ENCODE data around the gene ZBTB16.

Gene ZBTB16

DNA sequence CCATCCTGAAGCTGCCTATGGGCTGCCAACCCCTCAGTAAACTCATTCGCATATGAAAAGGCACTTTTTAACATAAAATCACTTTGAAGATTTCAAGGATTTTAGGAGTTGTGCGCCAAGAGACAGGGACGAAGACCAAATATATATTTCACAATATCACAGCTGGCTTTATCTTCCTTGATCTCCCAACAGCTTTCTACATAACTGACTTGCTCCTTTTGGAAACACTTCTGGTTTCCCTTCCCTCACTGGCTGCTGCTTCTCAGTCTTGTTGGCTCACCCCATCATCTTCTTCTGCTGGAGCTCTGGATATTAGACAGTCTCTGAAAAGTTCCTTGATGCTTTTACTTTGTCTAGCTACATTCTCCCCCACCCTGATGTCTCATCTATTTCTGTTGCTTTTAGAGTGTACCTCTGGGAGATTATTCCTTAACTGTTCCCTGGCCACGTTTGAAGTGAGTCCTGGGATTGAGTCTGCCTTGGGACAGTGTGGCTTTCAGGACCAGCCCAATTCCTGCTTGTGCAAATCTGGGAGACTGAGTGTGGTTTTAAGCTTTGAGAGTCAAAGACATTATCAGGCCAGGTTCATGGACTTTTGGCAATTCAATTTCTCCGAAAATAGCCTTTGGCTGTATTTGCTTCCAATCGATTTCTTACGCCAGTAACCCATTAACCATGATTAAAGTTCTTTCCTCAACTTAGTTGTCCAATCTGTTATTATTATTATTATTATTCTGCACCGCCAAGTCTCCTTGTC is 205.8 kb downstream of the ZBTB16 start:
- no peak for DNase-seq

DNA sequence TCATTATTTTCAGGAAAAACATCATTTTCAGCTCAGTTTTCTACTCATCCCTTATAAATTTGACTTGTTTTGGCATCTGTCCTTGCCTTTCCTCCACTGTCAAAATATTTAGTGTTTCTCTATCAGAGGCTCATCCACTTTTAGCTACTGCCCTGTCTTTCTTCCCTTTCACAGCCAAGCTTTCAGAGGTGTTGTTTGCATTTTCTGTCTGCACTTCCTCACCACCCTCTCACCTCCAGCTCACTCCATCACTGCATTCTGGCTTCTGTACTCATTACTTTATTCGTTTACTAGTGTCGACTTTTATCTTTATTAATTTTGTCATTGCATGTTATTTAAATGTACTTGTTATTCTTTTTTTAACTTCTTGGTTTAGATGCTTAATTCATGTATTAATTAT is 210.0 kb downstream of the ZBTB16 start:
- DNase-seq, result no peak

DNA sequence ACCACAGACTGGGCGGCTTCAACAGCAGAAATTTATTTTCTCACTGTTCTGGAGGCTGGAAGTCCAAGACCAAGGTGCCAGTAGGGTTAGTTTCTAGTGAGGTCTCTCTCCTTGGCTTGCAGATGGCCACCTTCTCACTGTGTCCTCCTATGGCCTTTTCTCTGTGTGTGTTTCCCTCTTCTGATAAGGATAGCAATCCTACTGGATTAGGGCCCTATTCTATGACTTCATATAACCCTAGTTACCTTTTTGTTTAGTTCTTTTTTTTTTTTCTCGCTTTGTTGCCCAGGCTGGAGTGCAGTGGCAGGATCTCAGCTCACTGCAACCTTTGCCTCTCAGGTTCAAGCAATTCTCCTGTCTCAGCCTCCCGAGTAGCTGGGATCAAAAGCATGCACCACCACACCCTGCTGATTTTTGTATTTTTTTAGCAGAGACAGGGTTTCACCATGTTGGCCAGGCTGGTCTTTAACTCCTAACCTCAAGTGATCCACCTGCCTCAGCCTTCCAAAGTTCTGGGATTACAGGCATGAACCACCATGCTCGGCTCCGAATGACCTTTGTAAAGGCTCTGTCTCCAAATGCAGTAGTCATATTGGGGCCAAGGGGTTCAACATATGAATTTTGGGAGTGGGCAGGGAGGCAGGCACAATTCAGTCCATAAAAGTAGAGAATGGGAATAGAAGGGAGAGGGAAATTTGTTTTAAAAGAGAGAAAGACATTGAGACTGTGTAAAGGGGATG is 211.2 kb downstream of the ZBTB16 start:
- no peak for DNase-seq

DNA sequence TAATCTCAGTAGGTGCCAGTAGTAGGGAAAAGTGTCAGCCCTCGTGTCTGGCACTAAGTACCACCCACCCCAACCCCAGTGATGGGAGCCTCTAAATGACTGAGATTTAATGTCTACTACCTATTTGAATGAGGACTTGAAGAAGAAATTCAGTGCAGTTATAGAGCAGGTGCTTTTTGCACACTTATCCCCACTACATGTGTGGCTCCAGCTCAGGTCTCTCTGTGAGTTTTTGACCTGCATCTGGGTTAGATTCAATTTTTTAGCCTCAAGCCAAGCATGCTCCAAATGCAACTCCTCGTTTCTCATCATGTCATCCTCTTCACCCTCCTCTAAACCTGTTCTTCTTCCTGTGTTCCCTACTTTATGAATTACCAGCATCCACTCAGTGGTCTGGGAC is 211.8 kb downstream of the ZBTB16 start:
- DNase-seq, result no peak

DNA sequence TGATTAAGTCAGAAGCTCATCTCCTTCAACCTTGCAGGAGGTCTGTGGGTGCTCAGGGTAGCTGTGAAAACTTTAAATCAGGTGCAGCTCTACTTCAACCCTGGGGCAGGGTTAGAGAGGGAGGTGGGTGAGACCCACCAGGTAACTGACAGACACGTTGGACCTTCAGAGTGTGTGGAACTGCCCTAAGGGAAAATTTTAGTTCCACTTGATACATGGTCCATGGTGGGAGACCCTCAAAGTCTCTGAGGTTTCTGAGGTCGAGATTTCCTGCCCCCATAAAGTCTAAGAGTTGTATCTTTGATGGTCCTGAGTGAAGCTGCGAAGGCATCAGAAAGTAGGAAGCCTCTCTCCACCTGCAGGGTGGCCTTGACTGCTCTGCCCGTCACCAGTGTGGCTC is 212.8 kb downstream of the ZBTB16 start:
- DNase-seq, result no peak

DNA sequence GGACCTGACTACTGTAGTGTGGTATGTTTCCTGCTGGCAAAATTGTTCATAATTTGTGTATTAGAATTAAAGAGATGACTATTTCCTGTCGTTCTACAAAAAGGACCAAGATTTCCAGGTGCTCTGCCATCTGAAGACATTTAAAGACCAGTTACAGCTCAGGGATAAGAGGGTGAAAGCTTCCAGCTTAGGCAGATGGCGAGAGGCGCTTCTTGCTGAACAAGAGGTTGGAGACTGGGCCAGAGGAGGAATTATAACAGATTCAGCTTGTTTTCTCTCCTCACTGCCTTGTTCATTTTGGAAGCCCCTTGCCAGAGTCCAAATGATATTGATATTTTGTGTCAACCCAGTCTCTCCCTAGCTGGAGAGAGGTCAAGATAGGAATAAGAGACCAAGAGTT is 213.6 kb downstream of the ZBTB16 start:
- DNase-seq, result no peak

DNA sequence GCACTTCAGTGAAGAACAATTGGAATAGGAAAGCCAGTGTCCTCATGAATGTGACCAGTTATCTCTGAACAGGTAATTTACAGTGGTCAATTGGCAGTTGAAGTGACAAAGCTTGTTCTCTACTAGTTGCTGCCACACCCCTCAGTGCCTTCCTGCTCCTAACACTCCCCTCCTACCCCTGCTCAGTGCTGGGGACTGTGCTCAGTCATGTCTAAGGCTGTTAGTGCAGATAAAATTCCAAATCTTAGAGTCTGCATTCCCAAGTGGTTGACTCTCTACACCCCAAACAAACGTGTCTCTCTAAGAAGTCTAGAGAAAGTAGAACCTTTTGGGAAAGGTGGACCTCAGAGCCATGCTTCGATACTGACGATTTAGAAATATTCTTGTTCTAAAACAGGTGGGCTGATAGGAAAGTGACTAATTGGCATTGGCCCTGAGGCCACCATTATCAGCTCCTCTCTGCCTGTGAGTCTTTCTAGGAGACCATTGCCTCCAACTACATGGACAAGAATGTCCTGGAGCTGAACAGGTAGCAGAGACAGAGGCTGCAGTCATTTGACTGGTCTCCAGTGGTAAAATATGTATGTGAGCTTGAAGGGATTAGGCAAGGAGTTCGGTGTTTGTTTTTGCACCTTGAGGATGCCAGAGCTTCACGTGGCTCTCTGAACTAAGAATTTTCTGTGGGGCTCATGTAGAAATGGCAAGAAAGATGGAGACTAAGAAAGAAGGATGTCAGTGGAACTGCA is 214.6 kb downstream of the ZBTB16 start:
- no peak for DNase-seq

DNA sequence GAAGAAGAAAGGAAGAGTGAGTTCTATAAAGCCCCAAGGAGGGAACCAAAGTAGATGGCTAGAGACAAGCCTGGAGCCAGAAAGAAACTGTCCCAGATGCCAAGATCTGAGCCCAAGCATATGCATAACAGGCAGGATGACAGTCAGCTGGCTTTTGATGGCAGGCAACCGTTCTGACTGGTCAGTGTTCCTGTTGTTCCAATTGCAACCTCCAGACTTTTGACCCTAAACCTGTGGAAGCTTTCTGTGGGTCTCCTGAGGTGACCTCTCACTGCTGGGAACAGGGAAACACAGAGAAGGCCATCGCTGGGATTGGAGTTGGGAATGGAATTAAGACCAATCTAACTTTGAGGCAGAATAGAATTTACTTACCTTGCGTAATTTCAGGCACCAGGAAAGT is 215.1 kb downstream of the ZBTB16 start:
- no peak for DNase-seq

DNA sequence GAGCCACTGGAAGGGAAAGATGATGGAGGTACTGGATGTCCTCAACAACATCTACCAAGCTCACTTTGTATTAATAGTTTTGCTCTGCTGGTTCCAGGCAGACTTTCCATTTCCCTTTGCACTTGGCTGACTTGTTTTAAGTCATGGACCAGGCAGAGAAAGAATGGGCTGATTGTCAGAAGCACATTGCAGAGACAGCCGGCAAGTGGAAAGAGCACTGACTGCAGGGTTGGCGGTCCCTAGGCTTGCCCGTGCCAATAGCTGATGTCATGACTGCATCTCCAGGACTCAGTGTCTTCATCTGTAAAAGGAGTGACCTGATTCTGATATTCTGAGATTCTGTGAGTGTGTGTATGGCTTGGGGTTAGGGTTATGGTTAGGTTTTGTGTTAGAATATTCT is 215.8 kb downstream of the ZBTB16 start:
- no peak for DNase-seq

DNA sequence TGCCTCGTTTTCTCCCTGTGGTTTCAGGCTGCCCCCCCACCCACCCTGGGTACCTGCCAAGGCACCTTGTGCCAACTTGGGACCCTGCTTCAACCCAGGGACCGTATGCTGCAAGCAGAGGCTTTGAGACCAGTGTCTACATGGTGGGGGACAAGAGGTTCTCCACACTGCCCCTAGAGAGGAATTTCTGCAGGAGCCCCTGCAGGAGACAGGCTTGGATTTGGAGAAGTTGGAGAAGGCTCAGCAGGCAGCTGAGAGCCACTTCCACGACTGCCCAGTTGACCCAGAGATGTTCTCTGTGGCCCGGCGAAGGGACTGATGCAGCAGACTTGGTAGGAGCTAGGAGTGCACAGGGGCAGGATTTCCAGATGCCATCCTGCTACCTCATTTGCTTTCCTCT is 216.6 kb downstream of the ZBTB16 start:
- no peak for DNase-seq

DNA sequence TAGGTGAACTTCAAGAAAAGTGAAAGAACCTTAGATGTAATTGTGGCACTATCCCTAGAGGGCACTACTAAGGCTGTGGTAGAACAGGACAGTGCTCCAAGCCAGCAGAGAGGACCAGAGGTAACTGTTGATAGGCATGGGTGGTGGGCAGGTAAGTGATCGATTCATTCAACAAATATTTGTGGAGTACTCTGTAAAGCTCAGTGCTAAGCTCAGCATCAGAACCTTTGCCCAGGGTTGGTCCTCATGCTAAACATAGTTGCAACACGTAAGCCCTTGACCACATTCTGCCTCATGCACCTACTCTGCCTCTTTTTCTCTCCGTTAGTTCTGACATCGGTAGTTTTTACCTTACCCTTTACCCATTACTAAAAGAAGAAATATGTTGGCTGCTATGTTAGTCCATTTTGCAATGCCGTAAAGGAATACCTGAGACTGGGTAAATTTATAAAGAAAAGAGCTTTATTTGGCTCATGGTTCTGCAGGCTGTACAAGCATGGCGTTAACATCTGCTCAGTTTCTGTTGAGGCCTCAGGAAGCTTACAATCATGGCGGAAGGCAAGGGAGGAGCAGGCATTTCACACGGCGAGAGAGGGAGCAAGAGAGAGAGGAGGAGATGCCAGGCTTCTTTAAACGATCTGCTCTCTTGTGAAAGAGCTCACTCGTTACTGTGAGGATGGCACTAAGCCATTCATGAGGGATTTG is 218.3 kb downstream of the ZBTB16 start:
- DNase-seq, result no peak

DNA sequence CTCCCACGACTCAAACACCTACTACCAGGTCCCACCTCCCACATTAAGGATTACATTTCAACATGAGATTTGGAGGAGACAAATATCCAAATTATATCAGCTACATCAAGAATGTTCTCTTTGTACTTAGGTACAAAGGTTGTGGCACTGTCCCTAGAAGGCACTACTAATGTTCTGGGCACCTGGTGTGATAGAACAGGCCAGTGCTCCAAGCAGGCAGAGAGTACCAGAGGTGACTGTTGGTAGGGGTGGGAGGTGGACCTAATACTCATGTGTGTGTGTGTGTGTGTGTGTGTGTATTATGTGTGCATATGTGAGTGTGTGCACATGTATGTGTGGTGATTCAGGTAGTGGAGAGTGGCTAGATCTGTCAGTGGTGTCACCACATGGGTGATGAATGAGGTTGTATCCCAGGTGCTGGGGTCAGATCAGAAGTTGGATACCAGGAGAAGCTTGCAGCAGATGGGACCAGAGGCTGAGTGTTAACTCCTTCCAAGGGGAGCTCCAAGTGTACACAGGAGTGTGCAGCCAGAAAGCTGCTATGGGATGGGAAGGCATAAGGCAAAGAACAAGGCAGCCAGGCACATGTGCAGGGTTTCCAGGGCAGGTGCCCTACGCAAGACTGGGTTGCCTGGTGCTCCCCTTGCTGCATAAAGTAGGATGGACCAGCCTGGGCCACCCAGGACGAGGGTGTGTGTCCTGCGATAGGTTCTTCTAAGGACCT is 219.0 kb downstream of the ZBTB16 start:
- no peak for DNase-seq

DNA sequence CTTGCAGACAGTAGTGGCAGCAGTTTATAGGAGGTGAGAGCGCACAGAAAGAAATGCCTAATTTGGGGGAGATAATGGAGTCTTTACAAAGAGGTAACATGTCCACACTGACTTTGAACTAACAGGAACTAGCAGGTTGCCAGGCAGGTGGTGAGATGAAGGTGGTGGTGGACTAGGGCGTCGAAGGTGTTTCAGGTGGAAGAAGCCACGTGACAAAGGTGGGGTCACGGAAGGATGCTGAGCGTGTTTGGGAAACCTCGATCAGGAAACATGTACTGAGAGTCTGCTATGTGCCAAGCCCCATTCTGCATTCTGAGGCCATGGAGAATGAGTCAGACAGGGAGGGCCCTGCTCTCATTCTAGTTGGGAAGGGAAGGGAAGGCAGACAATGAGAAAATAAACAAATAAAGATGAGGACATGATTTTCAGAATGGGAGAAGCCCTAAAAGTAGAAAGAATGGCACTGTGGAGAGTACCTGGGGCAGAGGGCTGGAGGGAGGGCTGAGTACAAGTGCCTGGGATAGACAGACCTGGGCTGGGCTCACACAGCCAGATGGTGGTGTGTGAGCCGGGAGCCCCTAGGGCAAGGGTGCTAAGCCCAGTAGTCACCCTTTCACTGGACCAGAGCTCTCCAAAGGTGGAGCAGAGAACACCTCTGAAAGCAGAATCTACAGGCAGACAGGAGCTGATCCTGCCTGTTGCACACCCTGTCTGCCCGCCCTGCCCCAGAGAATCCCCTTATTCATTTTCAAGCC is 220.5 kb downstream of the ZBTB16 start:
- DNase-seq, result no peak

DNA sequence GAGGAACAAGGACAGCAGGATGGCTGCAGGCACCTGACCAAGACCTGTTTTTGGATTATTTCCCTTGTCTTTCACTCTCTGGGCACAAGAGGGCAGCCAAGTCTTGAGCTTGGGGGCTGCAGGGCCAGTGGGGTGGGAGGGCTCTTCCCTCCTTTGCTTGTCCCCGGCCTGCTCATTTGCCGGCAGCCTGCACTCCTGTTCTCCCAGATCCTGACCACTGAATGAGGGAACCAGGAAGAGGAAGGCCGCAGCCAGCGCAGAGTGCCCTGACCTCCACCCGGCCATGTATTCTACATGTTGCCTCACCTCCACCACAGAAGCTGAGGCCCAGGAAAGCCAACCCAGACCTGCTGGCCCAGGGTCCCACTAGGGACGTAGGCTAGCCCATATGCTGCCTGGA is 221.2 kb downstream of the ZBTB16 start:
- DNase-seq, result peak in 3 of 4 experiments; percentile 22 to 37 (median 31)

DNA sequence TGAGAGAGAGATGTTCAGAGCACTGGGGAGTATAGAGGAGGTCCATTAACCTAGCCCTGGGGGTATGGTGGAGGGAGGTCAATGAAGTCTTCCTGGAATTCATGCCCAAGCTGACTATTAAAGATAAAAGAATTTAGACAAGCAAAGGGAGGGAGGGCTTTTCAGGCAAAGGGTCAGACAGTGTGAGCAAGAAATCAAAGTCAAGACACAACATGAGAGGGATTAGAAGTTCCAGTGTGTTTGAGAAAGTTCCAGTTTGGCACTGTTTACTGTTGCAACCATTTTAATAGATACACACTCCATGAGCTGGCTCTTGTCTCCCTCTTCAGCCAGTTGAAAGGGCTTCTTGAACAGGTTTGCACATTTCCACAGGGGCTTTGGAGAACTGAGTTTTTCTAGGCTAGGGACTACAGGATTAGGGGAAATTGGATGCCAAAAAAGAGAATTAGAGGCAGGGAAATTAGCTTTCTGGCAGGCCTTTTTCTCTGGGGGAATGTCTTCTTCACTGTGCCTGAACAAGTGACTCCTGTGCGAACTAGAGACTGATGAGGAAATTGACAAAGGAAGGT is 222.0 kb downstream of the ZBTB16 start:
- DNase-seq, result no peak

DNA sequence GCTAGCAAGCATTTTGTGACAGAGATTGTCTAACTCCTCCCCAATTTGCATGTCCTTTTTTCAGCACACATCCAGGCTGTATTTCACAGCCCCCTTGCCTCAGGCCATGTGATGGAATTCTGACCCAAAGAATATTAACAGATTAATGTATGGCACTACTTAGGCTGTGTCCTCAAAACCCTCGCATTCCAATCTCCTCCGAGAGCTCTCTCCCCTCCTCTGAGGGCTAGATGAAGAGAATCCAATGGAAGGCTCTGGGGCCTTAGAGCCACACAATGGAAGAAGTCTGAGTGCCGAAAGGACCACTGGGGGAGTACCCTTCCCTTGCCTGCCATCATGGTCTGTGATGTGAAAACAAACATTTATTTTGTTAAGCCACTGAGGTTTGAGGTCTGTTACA is 223.0 kb downstream of the ZBTB16 start:
- no peak for DNase-seq

DNA sequence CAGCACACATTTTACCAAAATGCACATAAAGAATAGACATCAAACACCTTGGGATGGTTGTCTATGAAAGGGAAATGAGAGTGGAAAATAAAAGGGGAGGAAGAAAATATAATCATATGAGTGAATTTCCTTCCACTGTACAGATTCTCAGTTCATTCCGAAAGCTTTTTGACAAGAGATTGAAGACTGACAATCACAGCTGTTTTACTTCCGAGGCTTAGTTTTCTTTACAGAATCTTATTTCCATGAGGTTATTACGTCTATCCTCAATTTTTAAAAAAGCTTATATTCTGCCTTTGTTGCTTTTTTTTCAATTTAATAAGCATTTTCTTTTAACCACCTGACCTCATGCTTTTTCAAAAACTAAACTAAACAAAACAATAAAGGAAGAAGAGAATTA is 223.9 kb downstream of the ZBTB16 start:
- no peak for DNase-seq

DNA sequence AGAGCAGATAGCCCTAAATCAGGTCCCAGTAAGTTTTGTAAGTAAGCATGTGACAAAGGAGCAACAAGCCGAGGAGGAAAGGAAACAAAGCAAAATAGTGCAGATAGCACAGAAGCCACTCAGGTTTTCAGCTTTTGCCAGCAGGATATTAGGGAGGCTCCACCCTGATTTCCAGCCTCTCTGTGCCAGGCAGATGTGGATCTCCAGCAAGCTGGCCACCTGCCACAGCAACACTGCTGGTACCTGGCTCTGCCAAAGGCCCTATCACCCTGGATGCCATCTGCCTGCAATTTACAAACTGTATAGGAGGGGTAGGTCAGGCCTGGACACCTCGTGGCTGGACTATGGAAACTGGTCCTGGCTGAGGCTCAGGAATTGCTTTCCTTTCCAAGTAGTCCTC is 224.5 kb downstream of the ZBTB16 start:
- DNase-seq, result no peak

DNA sequence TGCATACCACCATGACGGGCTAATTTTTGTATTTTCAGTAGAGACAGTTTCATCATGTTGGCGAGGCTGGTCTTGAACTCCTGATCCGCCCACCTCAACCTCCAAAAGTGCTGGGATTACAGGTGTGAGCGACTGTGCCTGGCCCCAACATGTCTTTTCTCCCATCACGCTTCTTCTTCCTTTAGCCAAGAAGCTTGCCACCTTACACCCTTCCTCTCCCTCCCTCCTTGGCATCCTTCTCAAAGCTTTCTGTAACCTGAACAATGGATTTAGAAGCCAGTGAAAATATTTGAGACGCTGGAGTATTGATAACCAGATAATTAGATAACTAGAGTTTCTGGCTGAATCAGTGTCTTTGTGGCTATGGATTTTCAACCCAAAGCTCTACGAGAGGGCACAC is 225.4 kb downstream of the ZBTB16 start:
- DNase-seq, result no peak

DNA sequence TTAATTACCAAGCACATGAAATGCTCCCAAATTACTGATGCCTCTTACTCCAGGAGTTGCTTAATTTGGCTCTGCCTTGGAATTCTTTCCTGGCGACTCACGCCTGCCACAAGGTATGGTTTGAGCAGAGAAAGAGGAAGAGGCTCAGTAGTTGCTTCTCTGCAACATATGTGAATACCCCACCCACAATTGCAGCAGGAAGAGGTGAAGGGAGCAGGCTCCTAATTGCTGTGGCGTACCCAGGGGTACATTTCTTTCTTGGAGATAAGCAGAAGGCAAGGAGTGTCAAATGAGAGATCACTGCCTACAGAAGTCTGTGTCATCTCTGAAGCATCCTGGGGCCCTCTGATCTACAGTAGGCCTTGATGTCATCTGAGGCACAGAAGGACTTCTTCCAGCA is 226.1 kb downstream of the ZBTB16 start:
- DNase-seq, result no peak

DNA sequence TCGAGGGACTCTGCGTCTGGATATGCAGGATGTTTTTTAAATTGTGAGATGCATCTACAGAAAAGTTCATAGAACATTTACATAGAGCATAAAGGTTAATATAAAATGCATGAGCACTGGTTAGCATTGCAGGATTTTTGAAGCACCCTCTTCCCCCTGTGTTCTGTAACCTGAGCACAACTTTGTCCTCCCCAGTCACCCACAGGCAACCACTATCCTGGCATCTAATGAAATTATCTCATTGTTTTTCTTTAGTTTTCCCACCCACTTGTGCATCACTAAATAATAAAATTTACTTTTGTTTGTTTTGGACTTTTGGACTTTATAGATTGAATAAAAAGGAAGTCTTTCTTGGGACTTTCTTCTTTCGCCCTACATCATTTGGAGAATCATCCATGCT is 226.7 kb downstream of the ZBTB16 start:
- no peak for DNase-seq
